ENCODE measurements around the gene MRPS9.

Gene MRPS9

DNA sequence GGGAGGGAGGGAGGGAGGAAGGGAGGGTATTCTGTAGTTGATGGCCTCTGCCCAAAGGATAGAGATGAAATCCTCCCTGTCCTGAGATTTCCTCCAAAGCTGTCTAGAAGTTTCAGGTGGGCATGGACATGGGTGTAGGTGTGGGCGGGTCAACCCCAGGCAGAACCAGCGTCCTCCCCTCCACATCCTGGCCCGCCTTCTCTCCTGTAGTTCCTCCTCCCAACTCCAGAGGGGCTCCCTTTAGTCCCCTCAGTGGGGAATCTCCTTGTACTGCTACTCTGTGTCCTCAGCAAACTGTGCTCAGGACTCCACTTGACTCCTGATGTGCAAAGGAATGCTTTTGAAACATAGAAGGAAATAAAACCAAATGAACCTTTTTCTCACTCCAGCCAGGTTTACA, 88.1 kb downstream of the MRPS9 start:
- DNase-seq, result no peak

- no peak for DNase-seq
These were observed 88.5 kb downstream of the MRPS9 start for GRCh38 chr2:105126336-105126735.

DNA sequence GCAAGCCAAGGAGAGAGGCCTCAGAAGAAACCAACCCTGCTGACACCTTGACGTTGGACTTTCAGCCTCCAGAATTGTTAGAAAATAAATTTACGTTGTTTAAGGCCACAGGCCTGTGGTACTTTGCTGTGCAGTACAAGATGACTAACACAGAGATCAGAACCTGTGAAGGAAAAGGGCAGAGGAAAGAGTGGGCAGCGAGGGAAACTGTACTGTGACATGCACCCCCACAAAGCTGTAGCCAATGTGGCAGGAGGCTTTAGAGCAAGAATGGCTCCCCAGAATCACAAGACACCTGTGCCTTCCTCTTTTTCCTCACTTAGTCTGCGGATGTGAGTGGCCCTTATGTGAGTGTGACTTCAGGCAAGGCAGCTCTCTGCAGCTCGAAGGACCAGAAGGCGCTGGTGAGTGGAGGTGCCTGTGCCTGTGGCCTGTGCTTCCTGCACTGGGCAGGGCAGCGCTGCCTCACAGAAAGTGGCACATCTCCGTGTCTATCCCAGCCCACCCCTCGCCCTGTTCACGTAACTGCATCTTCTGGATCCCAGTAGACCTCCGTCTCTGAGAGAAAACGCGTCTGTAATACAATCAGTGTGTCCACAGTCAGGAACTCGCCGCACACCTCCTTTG, 89.5 kb downstream of the MRPS9 start:
- peak; percentile 20 for DNase-seq

- DNase-seq, result peak; percentile 71
These were observed 91.9 kb downstream of the MRPS9 start for GRCh38 chr2:105129722-105130232.

- DNase-seq, result no peak
These were observed 92.7 kb downstream of the MRPS9 start for GRCh38 chr2:105130546-105130945.

DNA sequence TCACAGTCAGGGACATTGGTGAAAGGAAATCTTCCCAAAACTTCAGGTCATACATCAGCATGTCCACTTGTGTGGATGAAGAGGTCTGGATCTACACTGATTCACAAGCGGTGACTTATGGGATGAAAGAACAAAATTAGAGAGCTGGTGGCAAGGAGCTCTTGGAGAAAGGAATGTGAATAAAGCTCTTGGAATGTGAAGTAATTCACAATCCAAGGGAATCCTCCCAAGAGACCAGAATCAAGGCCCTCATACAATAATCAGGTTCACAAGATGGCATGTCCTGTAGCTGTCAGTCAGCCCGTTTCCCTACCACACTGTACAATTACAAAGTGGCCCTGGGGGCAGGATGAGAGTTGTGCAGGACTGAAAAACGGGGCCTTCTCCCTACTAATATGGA, 96.2 kb downstream of the MRPS9 start:
- DNase-seq, result no peak

- no peak for DNase-seq
These were observed 97.6 kb downstream of the MRPS9 start for GRCh38 chr2:105135436-105135835.

GRCh38 chr2:105136394-105136793, 98.5 kb downstream of the MRPS9 start:
- DNase-seq, result no peak

DNA sequence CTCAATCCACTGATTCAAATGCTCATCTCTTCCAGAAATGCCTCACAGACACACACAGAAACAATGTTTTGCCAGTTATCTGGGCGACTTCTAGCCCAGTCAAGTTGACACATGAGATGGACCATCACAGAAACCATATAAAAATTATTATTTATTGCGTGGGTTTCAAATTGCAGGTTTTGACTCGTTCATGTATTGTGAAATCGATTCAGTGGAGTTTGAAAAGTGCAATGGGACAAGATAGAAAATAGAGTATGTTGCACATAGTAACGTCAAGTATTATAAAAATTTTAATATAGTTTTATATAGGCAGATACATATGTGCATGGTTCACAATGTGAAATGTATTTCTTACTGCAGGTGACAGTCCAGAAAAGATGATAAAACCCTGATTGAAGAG, 100.8 kb downstream of the MRPS9 start:
- DNase-seq, result no peak

DNA sequence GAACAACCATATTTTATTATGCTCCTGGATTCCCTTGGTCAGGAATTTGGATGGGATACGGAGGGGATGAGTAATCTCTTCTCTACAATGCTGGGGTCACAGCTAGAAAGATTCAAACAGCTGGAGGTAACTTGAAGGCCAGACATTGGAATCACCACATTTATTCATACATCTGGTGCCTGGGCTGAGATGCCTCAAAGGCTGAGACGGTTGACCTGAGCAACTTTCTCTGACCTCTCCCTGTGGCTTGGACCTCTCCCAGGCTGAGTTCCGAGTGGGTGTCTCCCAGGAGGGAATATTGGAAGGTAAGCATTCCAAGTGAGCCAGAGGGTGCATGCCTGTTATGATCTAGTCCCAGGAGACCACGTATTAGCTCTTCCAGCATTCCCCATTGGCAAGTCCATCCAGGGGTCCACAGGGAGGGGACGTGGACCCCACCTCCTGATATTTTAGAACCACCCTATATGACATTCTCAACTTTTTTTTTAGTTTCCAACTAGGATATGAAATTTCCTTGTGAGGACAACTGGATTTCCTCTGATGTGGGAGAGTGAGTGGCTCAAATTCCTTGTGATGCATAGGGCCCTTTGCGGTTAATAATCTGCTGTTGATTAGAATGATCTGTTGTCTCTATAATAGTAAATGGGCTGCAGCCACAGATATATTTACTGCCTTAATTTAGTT, 101.8 kb downstream of the MRPS9 start:
- DNase-seq, result no peak

- DNase-seq, result no peak
These were observed 102.3 kb downstream of the MRPS9 start for GRCh38 chr2:105140240-105140568.

DNA sequence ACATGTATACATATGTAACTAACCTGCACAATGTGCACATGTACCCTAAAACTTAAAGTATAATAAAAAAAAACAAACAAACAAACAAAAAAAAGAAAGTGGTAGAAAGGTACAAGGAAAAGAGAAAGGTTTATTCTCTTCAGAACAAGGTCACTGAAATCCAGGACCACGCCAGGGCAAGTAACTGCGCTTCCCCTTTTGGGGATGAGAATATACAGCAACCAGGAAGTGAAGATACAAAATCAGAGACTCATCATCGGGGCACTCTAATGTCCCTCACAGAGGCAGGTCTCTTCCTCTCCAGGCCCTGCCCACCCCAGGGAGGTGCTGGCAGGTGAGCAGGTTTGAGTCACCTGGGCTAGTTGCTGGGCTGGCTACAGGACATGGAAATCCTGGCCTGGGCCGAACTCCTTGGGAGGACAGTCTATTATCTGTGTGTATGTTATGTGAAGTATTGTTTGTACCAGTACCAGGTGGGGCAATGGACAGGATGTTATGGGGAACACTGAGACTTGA, 103.3 kb downstream of the MRPS9 start:
- DNase-seq, result no peak

GRCh38 chr2:105142239-105142638, 104.4 kb downstream of the MRPS9 start:
- DNase-seq, result no peak

GRCh38 chr2:105143094-105143466, 105.2 kb downstream of the MRPS9 start:
- no peak for DNase-seq

DNA sequence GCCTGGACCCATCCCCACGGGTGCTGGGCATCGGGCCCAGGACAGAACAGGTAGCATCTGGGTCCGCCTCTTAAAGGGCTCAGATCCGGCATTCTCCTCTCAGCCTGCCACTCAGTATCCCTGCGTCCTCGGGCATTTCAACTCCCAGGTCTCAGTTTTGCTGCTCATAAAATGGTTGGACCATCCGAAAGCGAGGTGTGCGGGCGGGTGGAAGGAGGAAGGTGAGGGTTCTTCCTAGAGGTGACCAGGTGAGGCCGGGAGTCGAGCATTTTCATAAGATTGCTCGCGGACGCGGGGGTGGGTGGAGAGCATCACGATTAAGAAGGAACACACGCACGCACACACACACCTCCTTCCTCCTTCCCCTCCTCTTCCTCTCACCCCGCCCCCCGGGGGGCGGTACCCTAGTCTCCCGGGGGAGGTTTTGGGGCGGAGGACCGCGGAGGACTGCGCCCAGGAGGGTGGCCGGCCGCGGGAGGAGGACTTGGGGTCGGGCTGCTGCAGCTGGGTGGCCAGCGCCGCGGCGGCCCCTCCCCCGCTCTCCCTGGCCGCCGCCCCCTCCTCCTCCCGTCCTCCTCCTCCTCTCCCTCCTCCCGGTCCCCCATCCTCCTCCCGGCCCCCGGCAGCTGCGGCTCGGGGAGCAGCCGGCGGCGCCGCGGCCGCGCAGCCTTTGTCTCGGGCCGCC, 105.7 kb downstream of the MRPS9 start:
- no peak for DNase-seq

- no peak for DNase-seq
These were observed 106.5 kb downstream of the MRPS9 start for GRCh38 chr2:105144152-105144940.

- no peak for DNase-seq
These were observed 107.1 kb downstream of the MRPS9 start for GRCh38 chr2:105144941-105145300.

DNA sequence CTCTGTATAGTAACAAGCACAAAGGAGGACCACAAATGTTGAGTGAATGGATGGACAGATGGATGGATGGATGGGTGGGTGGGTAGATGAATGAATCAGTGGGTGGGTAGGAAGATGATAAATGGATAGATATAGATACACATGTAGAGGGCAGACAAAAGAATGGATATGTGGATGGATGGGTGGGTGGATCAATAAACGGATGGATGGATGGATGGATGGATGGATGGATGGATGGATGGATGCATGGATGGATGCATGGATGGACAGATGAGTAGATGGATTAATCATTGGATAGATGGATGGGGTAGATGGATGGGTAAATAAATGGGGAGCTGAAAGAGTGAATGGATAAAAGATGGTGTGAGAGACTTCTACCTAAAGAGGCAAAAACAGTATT, 111.4 kb downstream of the MRPS9 start:
- no peak for DNase-seq

Data from suppressor macrophage treated with lipopolysaccharide for 4 hours (primary cell).